Measurements from ENCODE around the gene ZNF460.

GRCh38 chr19:57240311-57241090, 39.8 kb upstream of the ZNF460 start, which contains the start of gene ZNF805:
- TF ChIP-seq MYC (IDR thresholded peaks at IDR 0.05; ENCODE audit: insufficient read depth, insufficient read length, insufficient replicate concordance, low read length, severe bottlenecking) (peak; percentile 63), BCL11A (IDR thresholded peaks at IDR 0.05; ENCODE audit: low read depth, low read length) (no peak), SUZ12 (IDR thresholded peaks at IDR 0.05; ENCODE audit: unreplicated experiment) (no peak), EZH2 (IDR thresholded peaks at IDR 0.05; ENCODE audit: borderline replicate concordance, control insufficient read depth, low read depth, low read length) (no peak)
- TF ChIP-seq, protein P1, sequence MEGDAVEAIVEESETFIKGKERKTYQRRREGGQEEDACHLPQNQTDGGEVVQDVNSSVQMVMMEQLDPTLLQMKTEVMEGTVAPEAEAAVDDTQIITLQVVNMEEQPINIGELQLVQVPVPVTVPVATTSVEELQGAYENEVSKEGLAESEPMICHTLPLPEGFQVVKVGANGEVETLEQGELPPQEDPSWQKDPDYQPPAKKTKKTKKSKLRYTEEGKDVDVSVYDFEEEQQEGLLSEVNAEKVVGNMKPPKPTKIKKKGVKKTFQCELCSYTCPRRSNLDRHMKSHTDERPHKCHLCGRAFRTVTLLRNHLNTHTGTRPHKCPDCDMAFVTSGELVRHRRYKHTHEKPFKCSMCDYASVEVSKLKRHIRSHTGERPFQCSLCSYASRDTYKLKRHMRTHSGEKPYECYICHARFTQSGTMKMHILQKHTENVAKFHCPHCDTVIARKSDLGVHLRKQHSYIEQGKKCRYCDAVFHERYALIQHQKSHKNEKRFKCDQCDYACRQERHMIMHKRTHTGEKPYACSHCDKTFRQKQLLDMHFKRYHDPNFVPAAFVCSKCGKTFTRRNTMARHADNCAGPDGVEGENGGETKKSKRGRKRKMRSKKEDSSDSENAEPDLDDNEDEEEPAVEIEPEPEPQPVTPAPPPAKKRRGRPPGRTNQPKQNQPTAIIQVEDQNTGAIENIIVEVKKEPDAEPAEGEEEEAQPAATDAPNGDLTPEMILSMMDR (IDR thresholded peaks at IDR 0.05 in 2 of 3, conservative IDR thresholded peaks at IDR 0.05 in 1 of 3; ENCODE audit: control insufficient read depth in 2 of 3, extremely low read depth in 1 of 3, insufficient read depth in 1 of 3, low read depth in 3 of 3, low read length in 3 of 3), result no peak; a peak in 1 of 6 replicates
